Measurements from ENCODE around the gene NTMT2.

Gene NTMT2

GRCh38 chr1:170145770-170146676, at the start of gene NTMT2 (continued):
- TF ChIP-seq ZNF280C (tag by site-specific recombination; IDR thresholded peaks at IDR 0.05) (no peak), ZNF184 (tag by site-specific recombination; IDR thresholded peaks at IDR 0.05) (0 out of 2 replicates have a peak, but pooled peaks have one; percentile 51), ZNF416 (tag by site-specific recombination; IDR thresholded peaks at IDR 0.05) (no peak), ZNF341 (tag by site-specific recombination; IDR thresholded peaks at IDR 0.05; ENCODE audit: low read depth) (peak; percentile 71), ZNF114 (tag by site-specific recombination; IDR thresholded peaks at IDR 0.05) (no peak), ZBTB21 (tag by site-specific recombination; IDR thresholded peaks at IDR 0.05) (peak; percentile 75), ZNF112 (tag by site-specific recombination; IDR thresholded peaks at IDR 0.05) (no peak), ZNF501 (tag by site-specific recombination; IDR thresholded peaks at IDR 0.05) (0 out of 2 replicates have a peak, but pooled peaks have one; percentile 16), ZNF664 (tag by site-specific recombination; IDR thresholded peaks at IDR 0.05) (no peak), ZNF335 (tag by site-specific recombination; conservative IDR thresholded peaks at IDR 0.05) (peak; percentile 73)

- ChIA-PET CTCF (no interaction called here), POLR2A (no interaction called here)
Observed at GRCh38 chr1:170095976-170096748, 49.6 kb upstream of the NTMT2 start.

GRCh38 chr1:170096806-170097340, 48.9 kb upstream of the NTMT2 start:
- H3K4me3 ChIP-seq (ENCODE audit: low read depth, low read length), result no peak overlapping the region
- no peaks in the 10 kb centered on the region for H3K9me3 ChIP-seq (ENCODE audit: control insufficient read depth, insufficient read depth, low read depth, low read length)
- no peak overlapping the region for H3K27ac ChIP-seq (ENCODE audit: extremely low read depth, low read depth, low read length)
- no peaks in the 10 kb centered on the region for H3K36me3 ChIP-seq (ENCODE audit: control insufficient read depth in 2 of 2, insufficient read depth in 1 of 2, low read length in 2 of 2)
- ChIA-PET CTCF (no interaction called here), POLR2A (no interaction called here)
- no peak for TF ChIP-seq ZNF121 (tag by site-specific recombination; IDR thresholded peaks at IDR 0.05)
- TF ChIP-seq PRDM6 (tag by site-specific recombination; IDR thresholded peaks at IDR 0.05), result 0 out of 2 replicates have a peak, but pooled peaks have one; percentile 19
- peaks cover 22% of the 10 kb centered on the region for H3K4me1 ChIP-seq (ENCODE audit: control insufficient read depth, insufficient read depth, low read length)

More at GRCh38 chr1:170095976-170096748, 49.6 kb upstream of the NTMT2 start:
- Histone ChIP-seq H3K36me3 (ENCODE audit: control insufficient read depth in 2 of 2, insufficient read depth in 1 of 2, low read length in 2 of 2) (no peaks in the 10 kb centered on the region), H3K9me3 (ENCODE audit: control insufficient read depth, insufficient read depth, low read depth, low read length) (no peaks in the 10 kb centered on the region), H3K4me3 (ENCODE audit: low read depth, low read length) (no peak overlapping the region), H3K27ac (ENCODE audit: extremely low read depth, low read depth, low read length) (no peak overlapping the region), H3K4me1 (ENCODE audit: control insufficient read depth, insufficient read depth, low read length) (peaks cover 22% of the 10 kb centered on the region)
- TF ChIP-seq BCL11B (tag by site-specific recombination; IDR thresholded peaks at IDR 0.05; ENCODE audit: low read depth) (no peak), PRDM1 (tag by site-specific recombination; IDR thresholded peaks at IDR 0.05) (peak; percentile 6; the same call in 1 of the 2 replicates), FEZF1 (tag by site-specific recombination; IDR thresholded peaks at IDR 0.05) (peak; percentile 85), ZNF221 (tag by site-specific recombination; IDR thresholded peaks at IDR 0.05; ENCODE audit: borderline replicate concordance) (no peak), ZNF366 (tag by site-specific recombination; conservative IDR thresholded peaks at IDR 0.05) (0 out of 2 replicates have a peak, but pooled peaks have one; percentile 24)
